Body of pancreas (tissue), 4 donors: ENCODE results near the gene TMEM141.

Source experiments
- POLR2A ChIP-seq, 3 donors: fragments of 450-650 bp; IDR thresholded peaks; one replicate each; pipeline ENCODE4 v1.6.1; 2016; ENCODE audit warnings: antibody characterized with exemption in 3 of 3, mild to moderate bottlenecking in 2 of 3
- TF ChIP-seq, protein P1 (sequence below), 7 experiments: fragments of 450-650 bp in 4 of 7; fragments of 200-600 bp in 3 of 7; sonication (generic) in 3 of 7; IDR thresholded peaks; one replicate each; pipeline ENCODE4 v1.5.1; 2016 to 2019; ENCODE audit warnings: antibody characterized with exemption in 7 of 7

DNA sequence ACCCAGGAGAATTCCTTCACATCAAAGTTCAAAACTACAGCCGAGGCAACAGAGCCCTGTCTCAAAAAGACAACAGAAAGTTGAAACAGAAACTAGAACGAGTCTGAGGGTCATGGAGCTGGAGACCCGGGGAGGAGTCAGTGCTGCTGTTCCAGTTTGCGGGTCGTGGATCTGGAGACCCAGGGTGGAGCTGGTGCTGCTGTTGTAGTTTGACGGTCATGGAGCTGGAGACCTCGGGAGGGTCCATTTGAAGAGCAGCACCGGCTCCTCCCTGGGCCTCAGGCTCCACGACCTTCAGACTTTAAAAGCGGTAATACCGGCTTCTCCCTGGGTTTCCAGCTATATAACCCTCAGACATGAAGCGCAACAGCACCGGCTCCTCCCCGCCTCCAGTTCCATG lies 13.8 kb upstream of the TMEM141 start:
- TF ChIP-seq, protein P1, sequence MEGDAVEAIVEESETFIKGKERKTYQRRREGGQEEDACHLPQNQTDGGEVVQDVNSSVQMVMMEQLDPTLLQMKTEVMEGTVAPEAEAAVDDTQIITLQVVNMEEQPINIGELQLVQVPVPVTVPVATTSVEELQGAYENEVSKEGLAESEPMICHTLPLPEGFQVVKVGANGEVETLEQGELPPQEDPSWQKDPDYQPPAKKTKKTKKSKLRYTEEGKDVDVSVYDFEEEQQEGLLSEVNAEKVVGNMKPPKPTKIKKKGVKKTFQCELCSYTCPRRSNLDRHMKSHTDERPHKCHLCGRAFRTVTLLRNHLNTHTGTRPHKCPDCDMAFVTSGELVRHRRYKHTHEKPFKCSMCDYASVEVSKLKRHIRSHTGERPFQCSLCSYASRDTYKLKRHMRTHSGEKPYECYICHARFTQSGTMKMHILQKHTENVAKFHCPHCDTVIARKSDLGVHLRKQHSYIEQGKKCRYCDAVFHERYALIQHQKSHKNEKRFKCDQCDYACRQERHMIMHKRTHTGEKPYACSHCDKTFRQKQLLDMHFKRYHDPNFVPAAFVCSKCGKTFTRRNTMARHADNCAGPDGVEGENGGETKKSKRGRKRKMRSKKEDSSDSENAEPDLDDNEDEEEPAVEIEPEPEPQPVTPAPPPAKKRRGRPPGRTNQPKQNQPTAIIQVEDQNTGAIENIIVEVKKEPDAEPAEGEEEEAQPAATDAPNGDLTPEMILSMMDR (IDR thresholded peaks at IDR 0.05): no peak
- TF ChIP-seq POLR2A (IDR thresholded peaks at IDR 0.05): no peak
